Fibroblast of skin of scalp (primary cell): Measurements from ENCODE around the gene ARL17A. TPM values are rescaled to one million over a fixed set of nuclear protein-coding genes. Genes with fewer than 3 reads are reported as not detected.
"Not testable (repeated sequence)": the region's sequence is repeated elsewhere in the genome, so short reads cannot be mapped to it uniquely, and the experiment has no call there.

Experiments
- DNase-seq: peaks from one replicate; pipeline ENCODE4 v3.0.0-alpha.2; 2013
- polyA plus RNA-seq, 2 experiments: library from polyadenylated mRNA; unstranded; fragments of 120-200 nt; gene quantifications; one replicate each; pipeline ENCODE4 v1.2.1, GENCODE V29; 2013; ENCODE audit not compliant: insufficient read length in 2 of 2

Gene ARL17A
- 7.9 TPM for polyA plus RNA-seq (2013, experiment 1 of 2; ENCODE audit: insufficient read length)
- 8.4 TPM for polyA plus RNA-seq (2013, experiment 2 of 2; ENCODE audit: insufficient read length)

DNA sequence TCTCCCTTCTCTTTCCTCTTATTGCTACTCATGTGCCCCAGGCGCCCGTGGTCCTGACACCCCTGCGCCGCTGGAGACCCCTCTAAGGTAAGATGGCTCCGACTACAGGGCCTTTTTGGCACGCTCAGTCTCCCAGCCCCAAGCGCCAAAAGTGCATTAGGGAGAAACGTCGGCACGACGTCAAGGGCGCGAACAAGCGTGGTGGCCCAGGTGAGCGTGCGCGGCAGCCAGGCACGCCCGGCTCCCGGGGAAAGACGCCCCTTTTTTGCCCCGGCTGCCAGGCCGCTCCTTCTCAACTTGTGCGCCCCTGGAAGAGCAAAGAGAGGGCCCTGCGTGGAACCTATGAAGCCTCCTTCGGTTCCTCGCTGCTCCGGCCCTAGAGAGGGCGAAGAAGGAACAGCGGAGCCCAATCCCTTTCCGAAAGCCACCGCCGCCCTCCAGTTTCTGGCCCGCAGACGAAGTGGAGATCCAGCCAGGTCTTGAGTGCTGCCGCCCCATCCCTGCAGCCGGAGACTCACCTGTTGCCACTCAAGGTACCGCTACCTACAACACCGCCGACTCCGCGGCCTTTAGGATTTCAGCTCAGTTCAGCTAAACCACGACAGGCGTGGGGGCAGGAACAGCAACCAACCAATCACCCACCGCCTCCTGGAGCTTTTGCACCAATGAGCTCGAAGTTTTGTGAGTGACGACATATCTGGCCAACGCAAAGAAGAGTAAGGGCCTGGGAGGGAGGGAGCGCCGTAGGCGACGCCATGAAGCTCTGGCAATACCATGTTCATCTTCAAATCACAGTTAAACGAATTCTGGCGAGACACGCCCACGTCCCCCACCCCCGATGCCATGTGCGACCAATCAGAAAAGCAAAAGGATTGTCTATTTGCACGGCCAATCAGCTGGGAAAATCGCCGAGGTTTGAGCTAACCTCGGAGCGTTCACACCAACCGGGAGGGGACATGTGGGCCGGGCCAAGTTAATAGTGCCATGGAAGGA is at the start of gene ARL17A:
ARL17A (minus strand) TSS at position 609 of the 993 bp plus-strand sequence. CDS start 3,369 bp downstream, outside the sequence.
- not testable (repeated sequence) for DNase-seq

DNA sequence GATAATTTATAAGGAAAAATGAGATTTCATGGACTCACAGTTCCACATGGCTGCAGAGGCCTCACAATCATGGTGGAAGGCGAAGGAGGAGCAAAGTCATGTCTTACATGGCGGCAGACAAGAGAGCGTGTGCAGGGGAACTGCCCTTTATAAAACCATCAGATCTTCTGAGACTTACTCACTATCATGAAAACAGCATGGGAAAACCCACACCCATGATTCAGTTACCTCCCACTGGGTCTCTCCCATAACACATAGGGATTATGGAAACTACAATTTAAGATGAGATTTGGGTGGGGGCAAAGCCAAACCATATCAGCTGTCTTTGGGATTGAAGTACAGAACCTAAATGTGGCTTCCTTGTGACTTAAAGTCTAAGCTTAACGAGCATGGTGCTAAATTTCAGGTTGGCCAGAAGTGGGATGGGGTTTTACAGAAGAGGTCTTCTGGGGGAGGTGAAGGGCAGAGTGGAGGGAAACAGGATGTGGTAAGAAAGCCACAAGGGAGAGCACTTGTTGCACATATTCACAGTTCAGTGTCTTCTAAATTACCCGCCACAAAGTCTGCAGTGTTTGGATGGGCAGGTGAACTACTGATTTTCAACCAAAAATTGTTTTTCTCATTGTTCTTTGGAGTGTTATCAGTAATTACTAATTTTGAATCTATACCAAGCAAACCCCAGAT is 49.4 kb upstream of the ARL17A start:
- DNase-seq: not testable (repeated sequence)

DNA sequence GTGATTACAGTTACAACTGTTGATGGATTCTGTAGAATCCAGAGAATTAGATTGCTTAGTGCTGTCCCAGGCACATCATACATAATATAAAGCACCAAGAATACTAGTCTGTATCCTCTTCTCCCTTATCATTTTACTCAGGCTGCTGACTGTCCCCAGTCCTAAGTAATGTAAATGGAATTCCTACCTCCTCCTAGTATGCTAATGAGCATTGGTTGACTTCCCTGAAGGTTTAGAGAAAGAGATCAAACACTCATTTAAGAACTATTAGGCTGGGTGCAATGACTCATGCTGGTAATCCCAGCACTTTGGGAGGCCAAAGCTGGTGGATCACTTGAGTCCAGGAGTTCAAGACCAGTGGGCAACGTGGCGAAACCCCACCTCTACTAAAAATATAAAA is 48.0 kb upstream of the ARL17A start:
- DNase-seq: not testable (repeated sequence)

DNA sequence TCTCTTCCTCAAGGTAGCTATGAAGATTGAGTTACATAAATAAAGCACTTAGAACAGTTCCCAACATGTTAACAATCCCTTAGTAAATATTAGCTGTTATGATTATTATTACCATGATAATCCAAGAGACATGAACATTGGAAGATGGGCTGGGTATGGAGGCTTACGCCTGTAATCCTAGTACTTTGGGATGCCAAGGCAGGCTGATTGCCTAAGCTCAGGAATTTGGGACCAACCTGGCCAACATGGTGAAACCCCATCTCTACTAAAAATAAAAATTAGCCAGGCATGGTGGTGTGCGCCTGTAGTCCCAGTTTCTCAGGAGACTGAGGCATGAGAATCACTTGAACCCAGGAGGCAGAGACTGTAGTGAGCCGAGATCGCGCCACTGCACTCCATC is 45.2 kb upstream of the ARL17A start:
- DNase-seq: not testable (repeated sequence)

DNA sequence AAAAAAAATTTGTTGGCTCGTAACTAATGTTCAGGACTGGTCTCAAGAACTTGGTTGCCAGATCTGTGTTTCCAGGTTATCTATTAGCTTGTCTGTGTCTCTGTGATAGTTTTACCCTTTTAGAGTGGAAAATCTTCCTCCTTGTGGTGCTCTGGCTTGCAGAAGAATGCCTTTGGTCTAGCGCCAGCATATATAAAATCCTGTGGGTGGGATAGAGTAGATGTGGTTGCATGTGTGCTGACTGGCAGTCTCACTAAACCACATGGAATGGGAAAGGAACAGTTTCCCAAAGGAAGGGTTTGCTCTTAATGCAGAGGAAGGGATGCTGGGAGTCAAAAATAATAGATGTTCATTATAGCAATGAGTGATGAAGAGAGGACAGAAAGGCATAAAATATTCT is 44.3 kb upstream of the ARL17A start:
- DNase-seq: not testable (repeated sequence)

DNA sequence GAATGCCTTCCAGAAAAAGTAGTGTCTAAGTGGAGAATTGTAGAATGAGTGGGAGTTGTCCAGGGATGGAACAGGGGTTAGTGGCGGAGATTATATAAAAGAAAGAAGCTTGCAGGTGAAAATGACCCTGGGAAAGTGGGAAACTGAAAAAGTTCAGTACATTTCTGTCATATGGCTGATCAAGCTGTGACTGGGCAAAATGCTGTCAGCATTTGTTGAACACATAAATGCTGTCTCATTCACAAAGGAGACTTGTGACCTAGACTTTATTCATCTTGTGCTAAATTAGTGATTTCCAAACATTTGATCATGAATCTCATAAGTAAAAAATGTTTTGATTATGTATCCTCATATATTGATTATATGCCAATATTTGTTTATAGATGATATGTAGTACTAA is 39.5 kb upstream of the ARL17A start:
- not testable (repeated sequence) for DNase-seq

DNA sequence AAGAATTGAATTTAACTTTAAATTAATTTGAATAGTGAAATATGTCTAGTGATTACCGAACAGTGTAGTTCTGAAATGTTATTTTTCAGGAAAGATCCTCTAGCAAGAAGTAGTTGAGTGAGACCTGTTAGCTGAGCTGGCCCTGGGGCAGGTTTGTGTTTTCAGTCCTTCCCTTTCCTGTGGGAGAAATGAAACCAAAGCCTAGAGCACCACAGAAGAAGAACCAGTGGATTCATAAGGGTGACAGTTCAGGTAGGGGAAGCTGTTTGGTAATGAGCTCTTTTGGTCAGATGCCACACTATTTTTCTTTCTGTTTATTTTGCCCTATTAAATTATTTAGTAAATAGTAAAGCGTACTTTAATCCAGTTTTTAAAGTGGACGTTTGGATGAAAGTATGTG is 37.6 kb upstream of the ARL17A start:
- not testable (repeated sequence) for DNase-seq

DNA sequence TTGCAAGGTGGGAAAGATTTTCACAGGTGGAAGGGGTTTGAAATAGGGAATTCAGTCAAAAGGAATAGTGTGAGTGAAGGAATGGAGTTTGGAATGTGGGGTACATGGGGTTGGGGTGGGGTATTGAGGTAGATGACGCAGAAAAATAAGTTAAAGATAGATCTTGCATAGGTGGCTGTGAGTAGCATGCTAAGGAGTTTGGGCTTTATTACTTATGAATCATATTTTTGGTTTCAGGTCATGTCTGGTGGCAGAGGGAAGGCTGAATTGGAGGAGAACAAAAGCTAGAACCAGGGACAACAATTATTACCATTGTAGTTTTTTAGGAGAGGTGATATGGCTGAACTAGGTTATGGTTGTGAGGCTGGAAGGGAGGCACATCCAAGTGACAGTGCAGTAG is 34.4 kb upstream of the ARL17A start:
- DNase-seq: not testable (repeated sequence)

DNA sequence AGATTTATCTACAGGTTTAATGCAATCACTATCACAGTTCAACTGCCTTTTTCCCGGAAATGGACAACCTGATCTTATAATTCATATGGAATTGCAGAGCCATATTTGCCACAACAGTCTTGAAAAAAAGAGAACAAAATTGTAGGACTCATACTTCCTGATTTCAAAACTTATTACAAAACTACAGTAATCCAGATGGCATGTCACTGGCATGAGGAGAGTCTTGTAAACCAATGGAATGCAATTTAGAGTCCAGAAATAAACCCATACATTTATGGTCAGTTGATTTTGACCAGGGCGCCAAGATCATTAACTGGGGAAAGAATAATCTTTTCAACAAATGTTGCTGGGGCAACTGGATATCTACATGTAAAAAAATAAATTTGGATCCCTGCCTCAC is 31.8 kb upstream of the ARL17A start:
- DNase-seq: not testable (repeated sequence)

DNA sequence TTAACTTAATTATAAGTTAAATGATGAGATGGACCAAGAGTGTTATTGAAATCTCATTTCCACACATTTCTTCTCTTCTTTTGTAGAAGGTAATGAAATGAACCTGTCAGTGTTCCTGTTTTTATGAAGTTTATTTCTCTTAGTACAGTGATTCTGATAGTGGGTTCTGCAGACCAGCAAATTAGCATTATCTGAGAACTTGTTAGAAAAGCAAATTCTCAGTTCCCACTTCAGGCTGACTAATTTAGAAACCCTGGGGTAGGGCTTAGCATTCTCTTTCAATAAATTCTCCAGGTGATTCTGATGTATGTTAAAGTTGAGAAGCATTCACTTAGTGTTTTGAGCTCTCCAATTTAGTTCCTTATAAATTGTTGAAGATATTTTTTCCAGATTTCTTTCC is 23.6 kb upstream of the ARL17A start:
- DNase-seq: not testable (repeated sequence)

DNA sequence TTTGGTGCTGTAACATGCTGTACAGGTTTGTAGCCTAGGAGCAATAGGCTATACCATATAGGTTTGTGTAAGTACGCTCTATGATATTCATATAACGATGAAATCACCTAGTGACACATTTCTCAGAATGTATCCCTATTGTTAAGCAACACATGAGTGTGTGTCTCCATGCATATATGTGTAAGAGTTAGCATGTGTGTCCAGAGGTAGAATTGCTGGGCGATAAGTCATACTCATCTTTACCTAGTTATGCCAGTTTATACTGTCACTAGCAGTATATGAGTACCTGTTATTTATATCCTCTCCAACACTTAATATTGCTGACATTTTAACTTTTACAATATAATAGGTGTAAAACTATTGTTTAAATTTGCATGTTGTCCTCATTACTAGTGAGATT is 21.3 kb upstream of the ARL17A start:
- not testable (repeated sequence) for DNase-seq

DNA sequence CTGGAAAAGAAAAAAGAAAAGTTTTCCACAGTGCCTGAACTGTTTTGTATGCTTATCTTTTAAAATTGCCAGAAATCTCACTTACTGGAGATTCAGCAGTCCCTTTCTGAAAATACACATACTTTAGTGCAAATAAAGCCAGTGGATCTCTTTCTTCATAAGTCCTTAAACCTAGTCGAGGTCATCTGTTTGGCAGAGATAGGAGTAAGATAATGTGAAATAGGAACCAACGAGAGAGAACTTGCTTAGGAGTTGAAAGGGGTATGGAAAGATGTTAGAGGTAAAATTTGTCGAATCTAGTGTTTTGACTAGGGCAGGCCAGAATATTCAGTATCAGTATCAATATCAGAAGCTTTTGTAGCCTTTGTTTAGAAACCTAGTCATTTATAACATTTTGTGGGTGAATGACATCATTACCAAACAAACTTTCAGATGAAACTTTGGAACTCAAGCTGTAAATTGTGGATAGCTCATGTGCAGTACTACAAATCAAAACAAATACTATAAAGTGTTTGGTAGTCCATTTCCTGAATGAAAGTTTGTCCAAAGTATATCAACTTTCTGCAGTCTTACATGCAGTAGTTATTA is 18.9 kb upstream of the ARL17A start:
- not testable (repeated sequence) for DNase-seq

DNA sequence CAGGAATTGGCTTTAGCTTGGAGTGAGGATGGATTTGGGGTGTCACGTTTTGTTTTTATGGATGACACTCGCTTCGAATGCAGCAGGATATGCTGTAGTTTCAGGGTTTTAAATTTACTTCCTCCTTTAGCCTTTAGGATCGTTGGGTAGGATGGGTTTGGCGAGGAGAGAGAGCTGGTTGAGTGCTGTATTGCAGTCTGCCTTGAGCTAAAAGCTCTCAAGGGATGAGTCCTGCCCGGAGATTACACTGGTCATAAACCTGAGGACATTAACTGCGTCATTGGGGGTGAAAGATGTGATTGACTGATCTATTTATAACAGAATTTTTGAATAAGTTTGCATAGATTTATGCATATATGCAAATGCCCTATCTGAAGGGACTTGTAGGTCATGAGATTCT is 11.8 kb upstream of the ARL17A start:
- DNase-seq: not testable (repeated sequence)

DNA sequence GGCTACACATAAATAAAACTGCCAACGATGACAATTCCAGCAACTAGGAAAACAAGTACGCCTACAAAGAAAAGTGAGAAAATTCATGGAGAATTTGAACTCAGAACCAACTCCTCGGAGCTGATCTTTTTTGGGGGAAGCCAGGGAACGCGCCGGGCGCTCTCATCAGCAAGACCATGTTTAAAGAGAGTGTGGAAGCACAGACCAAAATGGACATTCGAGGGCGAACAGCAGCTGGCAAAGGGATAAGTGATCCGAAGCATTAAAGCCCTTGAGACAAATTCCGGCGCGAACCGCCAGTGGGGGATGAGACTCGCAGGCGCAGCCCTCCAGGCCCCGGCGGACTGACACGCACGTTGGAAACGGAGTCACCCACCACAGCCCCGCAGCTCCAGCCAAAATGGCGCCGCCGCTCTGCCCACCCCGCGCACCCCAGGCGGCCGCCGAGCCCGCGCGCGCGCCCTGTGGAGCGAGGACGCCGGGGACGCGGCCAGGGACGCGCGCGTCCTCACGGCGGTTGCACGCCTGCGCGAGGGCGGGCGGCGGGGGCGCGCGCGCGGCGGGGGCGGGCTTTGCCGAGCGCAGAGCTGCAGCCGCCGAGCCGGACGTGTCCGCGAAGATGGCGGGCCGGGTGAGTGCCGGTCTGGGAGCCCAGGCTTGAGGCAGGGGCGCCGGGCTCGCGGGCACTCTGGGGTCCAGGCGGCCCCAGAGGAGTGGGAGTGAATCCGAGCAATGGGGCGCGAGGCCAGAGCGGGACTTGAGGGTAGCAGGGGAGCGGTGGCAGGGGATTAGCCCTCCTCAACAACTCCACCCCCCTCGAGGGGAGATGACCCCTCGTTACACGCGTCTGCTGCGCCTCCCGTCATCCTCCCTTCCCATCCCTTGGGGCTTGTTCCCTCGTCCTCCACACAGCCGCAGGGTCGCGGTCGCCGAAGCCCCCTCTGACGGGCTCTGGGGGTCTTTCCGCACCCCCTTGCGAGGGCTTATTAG is 11.0 kb upstream of the ARL17A start, which contains the start of gene NSF:
NSF (plus strand) TSS at position 513 of the 990 bp plus-strand sequence; CDS start at position 620, 107 bp downstream.
- DNase-seq: not testable (repeated sequence)

DNA sequence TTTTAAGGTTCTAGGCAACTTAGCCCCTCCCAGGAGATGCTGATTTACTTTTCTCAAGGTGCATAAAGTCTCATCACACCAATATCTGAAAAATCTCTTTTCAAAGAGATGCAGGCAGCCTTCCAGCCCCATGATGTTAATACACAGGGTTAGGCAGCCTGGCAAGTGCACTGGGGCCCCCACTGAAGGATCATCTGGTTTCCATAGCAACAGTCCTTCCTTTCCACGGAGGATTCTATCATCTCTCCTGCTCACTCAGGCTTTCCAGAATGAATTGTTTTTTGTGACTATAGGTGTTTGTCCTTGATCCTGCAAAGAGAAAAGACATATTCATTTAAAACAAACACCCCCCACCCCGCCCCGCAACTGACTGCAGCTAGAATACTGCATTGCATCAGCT is 6.0 kb upstream of the ARL17A start:
- DNase-seq: not testable (repeated sequence)

DNA sequence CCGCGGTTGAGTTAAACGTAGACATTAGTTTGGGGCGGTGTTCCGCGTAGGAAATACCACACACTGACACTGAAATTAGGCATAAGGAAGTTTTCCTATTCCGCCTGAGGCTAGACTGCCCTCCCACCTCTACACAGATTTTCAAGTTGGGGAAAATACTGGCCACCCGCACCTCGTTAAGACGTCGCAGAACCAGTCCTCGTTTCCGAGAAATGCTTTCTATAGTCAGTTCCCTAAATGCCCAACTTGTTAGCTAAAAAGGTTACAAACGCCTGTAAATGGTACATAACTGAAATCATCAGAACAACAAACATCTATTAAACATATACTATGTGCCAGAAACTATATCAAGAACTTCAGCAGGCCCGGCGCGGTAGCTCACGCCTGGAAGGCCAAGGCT is 591 bp upstream of the ARL17A start:
- not testable (repeated sequence) for DNase-seq

DNA sequence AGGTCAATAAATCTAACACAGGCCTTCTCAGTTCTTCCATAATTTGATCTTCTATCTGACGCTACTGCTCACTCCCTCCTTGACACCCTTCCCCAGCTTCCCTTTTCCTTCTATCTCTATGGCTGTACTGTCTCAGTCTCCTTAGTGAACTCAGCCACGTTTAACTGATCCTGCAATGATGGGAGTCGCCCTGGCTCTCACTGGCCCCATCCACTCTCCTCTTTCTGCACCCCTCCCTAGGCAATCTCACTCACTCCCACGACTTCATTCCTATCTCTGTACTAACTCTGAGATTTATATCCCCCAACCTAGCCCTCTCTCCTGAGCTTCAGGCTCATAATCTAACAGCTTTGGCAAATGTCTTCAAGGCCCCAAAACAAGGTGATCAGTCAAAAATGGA is 7.7 kb downstream of the ARL17A start:
- not testable (repeated sequence) for DNase-seq

DNA sequence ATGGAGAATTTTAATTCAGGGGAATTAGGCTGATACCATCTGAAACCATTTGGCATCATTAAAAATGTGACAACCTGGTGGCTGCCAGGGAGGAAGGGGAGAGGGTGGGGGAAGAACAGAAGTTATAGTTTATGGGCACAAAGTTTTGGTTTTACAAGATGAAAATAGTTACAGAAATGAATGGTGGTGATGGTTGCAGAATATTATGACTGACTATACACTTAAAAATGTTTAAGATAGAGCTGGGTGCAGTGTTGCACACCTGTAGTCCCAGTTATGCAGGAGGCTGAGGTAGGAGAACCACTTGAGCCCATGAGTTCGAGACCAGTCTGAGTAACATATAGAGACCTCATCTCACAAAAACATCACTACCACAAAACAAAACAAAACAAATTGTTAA is 12.5 kb downstream of the ARL17A start:
- not testable (repeated sequence) for DNase-seq

DNA sequence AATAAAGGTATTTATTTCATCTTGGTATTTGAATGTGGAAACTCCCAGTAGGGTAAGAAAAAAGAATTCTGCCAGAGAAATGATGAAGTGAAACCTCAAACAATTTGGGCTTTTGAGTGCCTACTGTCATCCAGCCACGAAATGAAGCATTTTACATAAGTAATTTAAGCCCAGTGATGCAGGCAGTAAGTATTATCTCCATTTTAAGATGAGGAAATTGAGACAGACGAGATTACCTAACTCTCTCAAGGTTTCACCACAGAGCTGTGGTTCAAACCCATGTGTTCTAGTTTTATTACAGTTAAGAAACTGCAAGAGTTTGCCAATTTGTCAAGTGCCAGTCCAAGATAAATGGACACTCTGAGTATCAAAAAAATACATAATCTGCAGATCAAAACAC is 13.2 kb downstream of the ARL17A start:
- not testable (repeated sequence) for DNase-seq

DNA sequence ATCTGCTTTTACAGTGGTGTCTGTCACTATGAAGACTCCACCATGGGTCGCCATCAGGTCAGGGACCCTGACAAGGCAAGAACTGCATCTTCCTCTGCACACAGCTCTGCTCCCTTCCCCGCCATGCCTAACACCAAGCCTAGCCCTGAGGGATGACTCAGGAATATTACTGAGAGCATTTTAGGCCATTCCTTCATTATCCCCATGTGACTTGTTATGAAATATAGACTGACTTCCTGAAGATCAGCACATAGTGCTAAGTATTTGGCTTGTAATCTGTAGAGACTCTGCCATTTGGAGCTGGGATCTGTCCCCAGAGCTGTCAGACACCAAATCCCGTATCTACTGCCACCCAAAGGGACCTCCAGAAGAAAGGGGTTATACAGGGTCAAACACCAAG is 19.4 kb downstream of the ARL17A start:
- DNase-seq: not testable (repeated sequence)

DNA sequence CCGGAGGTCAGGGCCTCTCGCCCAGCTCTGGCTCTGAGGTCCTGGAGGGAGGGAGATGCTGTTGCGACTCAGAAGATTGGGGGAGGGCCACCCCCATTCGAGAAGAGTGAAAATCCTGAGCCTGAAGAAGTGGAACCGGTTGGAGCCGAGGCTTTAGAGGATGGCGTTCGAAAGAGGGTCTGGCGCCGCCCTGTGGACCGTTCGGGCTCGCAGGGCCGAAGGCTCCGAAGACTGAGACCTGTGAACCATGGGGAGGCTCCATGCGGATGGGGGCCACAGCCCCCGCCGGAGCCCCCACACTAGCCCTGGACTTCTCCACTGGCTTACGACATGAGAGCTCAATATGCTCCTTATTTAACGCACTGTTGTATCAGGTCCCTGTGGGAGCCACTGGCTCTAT is 20.3 kb downstream of the ARL17A start:
- not testable (repeated sequence) for DNase-seq
